GM12878 (cell line): ENCODE measurements around the gene CYP4F8. TPM values are rescaled to one million over a fixed set of nuclear protein-coding genes. Genes with fewer than 3 reads are reported as not detected.

Experiments used
- ATAC-seq: fragments of 200-7000 bp; cut with Tn5 transposase; 3 replicates; pipeline ENCODE4 v1.9.1; 2020; ENCODE audit warnings: mild to moderate bottlenecking, moderate library complexity
- BruUV-seq: library from RNA; stranded (reverse); fragments of 400-500 nt; replicated peaks from 2 replicates; lab custom pipeline; 2021; lab: Mats Ljungman, UMichigan
- CTCF ChIA-PET: fragments of 300-600 bp; sonication (Branson Sonifier 250); formaldehyde crosslinking; extraction: SDS; loops from one replicate; lab custom pipeline; 2021; ENCODE audit warnings: inconsistent platforms; lab: Yijun Ruan, JAX
- POLR2A ChIA-PET: fragments of 350-600 bp; formaldehyde crosslinking; extraction: SDS; loops from one replicate; lab custom pipeline; 2021; ENCODE audit warnings: inconsistent platforms; lab: Charles Lee
- RAD21 ChIA-PET: fragments of 300-600 bp; sonication (Branson Sonifier 250); formaldehyde crosslinking; loops from one replicate; lab custom pipeline; 2023; ENCODE audit warnings: antibody characterized with exemption; ENCODE audit not compliant: unreplicated experiment; lab: Charles Lee
- SMC1A ChIA-PET: fragments of 300-600 bp; sonication (Branson Sonifier 250); formaldehyde crosslinking; loops from one replicate; lab custom pipeline; 2023; ENCODE audit not compliant: unreplicated experiment, uncharacterized antibody; lab: Charles Lee
- DNase-seq: peaks from one replicate; pipeline ENCODE4 v3.0.0-alpha.2; 2011; ENCODE audit warnings: low read depth, low spot score
- FAIRE-seq: peaks from 3 replicates; lab custom pipeline; 2011; peaks lifted over from hg19 to GRCh38; lab: Jason Lieb, UNC
- H2AFZ ChIP-seq: 2 replicates; pipeline ENCODE4 v1.6.0; 2011; ENCODE audit warnings: low read depth, low read length, control low read depth; ENCODE audit not compliant: control insufficient read depth
- H3K27ac ChIP-seq: 2 replicates; pipeline ENCODE4 v1.5.1; 2011; ENCODE audit warnings: control low read depth; ENCODE audit not compliant: control insufficient read depth, insufficient read depth
- H3K27me3 ChIP-seq, 2 experiments: replicated peaks in 1 of 2; 2 replicates each; pipeline versions ENCODE4 v1.6.0 to v1.6.1; 2011; ENCODE audit warnings: low read length in 1 of 2; ENCODE audit not compliant: control insufficient read depth in 2 of 2, insufficient read depth in 2 of 2
- H3K36me3 ChIP-seq, 2 experiments: 2 replicates each; pipeline ENCODE4 v1.5.1; 2011; ENCODE audit warnings: low read length in 1 of 2; ENCODE audit not compliant: control insufficient read depth in 2 of 2, insufficient read depth in 2 of 2
- H3K4me1 ChIP-seq: 2 replicates; pipeline ENCODE4 v1.6.1; 2011; ENCODE audit warnings: mild to moderate bottlenecking, low read length, moderate library complexity, mixed read lengths; ENCODE audit not compliant: control insufficient read depth, insufficient read depth
- H3K4me2 ChIP-seq: 2 replicates; pipeline ENCODE4 v1.6.0; 2011; ENCODE audit warnings: control low read depth; ENCODE audit not compliant: control insufficient read depth, insufficient read depth
- H3K4me3 ChIP-seq: fragments of 200-600 bp; sonication (generic); 2 replicates; pipeline ENCODE4 v1.5.1; 2016
- H3K79me2 ChIP-seq: 2 replicates; pipeline ENCODE4 v1.6.0; 2011; ENCODE audit warnings: low read length; ENCODE audit not compliant: control insufficient read depth, insufficient read depth
- H3K9ac ChIP-seq: 2 replicates; pipeline ENCODE4 v1.8.0; 2011; ENCODE audit warnings: low read length, control low read depth, mixed read lengths; ENCODE audit not compliant: control insufficient read depth, insufficient read depth
- H3K9me3 ChIP-seq: replicated peaks from 3 replicates; pipeline ENCODE4 v1.5.1; 2011; ENCODE audit warnings: mild to moderate bottlenecking, low read length; ENCODE audit not compliant: control insufficient read depth, insufficient read depth
- H4K20me1 ChIP-seq: 2 replicates; pipeline ENCODE4 v1.6.0; 2011; ENCODE audit not compliant: control insufficient read depth, insufficient read depth
- ETV6 ChIP-seq, 2 experiments: fragments of 450-650 bp in 1 of 2; IDR thresholded peaks in 1 of 2; conservative IDR thresholded peaks in 1 of 2; 2 replicates each; pipeline ENCODE4 v1.6.1; 2014; ENCODE audit warnings: antibody characterized with exemption in 1 of 2, borderline replicate concordance in 1 of 2, low read depth in 1 of 2, mild to moderate bottlenecking in 1 of 2, moderate library complexity in 1 of 2
- GATAD2B ChIP-seq: fragments of 450-650 bp; conservative IDR thresholded peaks from 2 replicates; pipeline ENCODE4 v1.6.1; 2017; ENCODE audit warnings: low read depth, mild to moderate bottlenecking, moderate library complexity
- HDAC2 ChIP-seq: fragments of 200-600 bp; sonication (generic); IDR thresholded peaks from 2 replicates; pipeline ENCODE4 v1.6.1; 2017
- MEF2A ChIP-seq: IDR thresholded peaks from 2 replicates; pipeline ENCODE4 v1.6.1; 2011; ENCODE audit warnings: low read depth, mild to moderate bottlenecking, low read length, moderate library complexity; ENCODE audit not compliant: insufficient read depth
- MEF2B ChIP-seq: fragments of 450-650 bp; IDR thresholded peaks from 2 replicates; pipeline ENCODE4 v1.6.1; 2018; ENCODE audit warnings: mild to moderate bottlenecking, moderate library complexity; ENCODE audit not compliant: partially characterized antibody, poor library complexity, severe bottlenecking
- MYB ChIP-seq: fragments of 150-350 bp; IDR thresholded peaks from 2 replicates; pipeline ENCODE4 v1.6.1; 2014; ENCODE audit warnings: mild to moderate bottlenecking, low read depth, low read length, borderline replicate concordance
- MYC ChIP-seq: IDR thresholded peaks from 2 replicates; pipeline ENCODE4 v1.6.1; 2011; ENCODE audit warnings: mild to moderate bottlenecking, low read length, moderate library complexity, inconsistent platforms; ENCODE audit not compliant: insufficient read depth, insufficient replicate concordance, insufficient read length, severe bottlenecking
- NFIC ChIP-seq: IDR thresholded peaks from 2 replicates; pipeline ENCODE4 v1.6.1; 2012; ENCODE audit warnings: low read depth, mild to moderate bottlenecking, inconsistent platforms, low read length, moderate library complexity
- NR2F1 ChIP-seq: fragments of 450-650 bp; conservative IDR thresholded peaks from 2 replicates; pipeline ENCODE4 v1.6.1; 2017; ENCODE audit warnings: mild to moderate bottlenecking
- POLR2AphosphoS5 ChIP-seq: IDR thresholded peaks from 2 replicates; pipeline ENCODE4 v1.6.1; 2011; ENCODE audit warnings: mild to moderate bottlenecking, low read length, inconsistent platforms
- SIX5 ChIP-seq: IDR thresholded peaks from 2 replicates; pipeline ENCODE4 v1.6.1; 2011; ENCODE audit warnings: mild to moderate bottlenecking, low read depth, low read length, moderate library complexity; ENCODE audit not compliant: severe bottlenecking
- TCF3 ChIP-seq: IDR thresholded peaks from 2 replicates; pipeline ENCODE4 v1.6.1; 2012; ENCODE audit warnings: low read depth, mild to moderate bottlenecking, low read length, borderline replicate concordance; ENCODE audit not compliant: insufficient read depth
- USF1 ChIP-seq: IDR thresholded peaks from 2 replicates; pipeline ENCODE4 v1.6.1; 2011; ENCODE audit warnings: borderline replicate concordance, low read depth, mild to moderate bottlenecking, moderate library complexity, mixed read lengths, low read length; ENCODE audit not compliant: insufficient read depth; ENCODE audit errors: extremely low read length
- ZBTB40 ChIP-seq: fragments of 450-650 bp; IDR thresholded peaks from 2 replicates; pipeline ENCODE4 v1.6.1; 2016; ENCODE audit warnings: mild to moderate bottlenecking, moderate library complexity, borderline replicate concordance
- ZNF24 ChIP-seq: fragments of 450-650 bp; IDR thresholded peaks from 2 replicates; pipeline ENCODE4 v1.6.1; 2017; ENCODE audit warnings: antibody characterized with exemption, mild to moderate bottlenecking
- WGBS: methylation state at CpG from one replicate; pipeline ENCODE4 v1.1.6; 2016; ENCODE audit warnings: low lambda C conversion rate; ENCODE audit not compliant: insufficient replicate concordance, insufficient coverage; ENCODE audit errors: missing lambda C conversion rate; 5-methylcytosine and 5-hydroxymethylcytosine counted together
- in situ Hi-C: fragments of 300-500 bp; cut with MboI; formaldehyde crosslinking; loops from 9 replicates; pipeline ENCODE4 v1.14.3; 2018; ENCODE audit warnings: mixed read lengths
- intact Hi-C: fragments of 100-400 bp; cut with micrococcal nuclease; formaldehyde crosslinking; loops from one replicate; pipeline ENCODE4 v1.14.2; 2022; ENCODE audit not compliant: unreplicated experiment
- polyA plus RNA-seq, 11 experiments: library from polyadenylated mRNA; depleted of rRNA in 4 of 11; unstranded in 6 of 11; stranded (reverse) in 5 of 11; fragments of >200 nt; fragmentation: Nextera tagmentation in 4 of 11; fragmentation: Illumina TruSeq in 1 of 11; extraction: Ambion mirVana in 4 of 11; extraction: Trizol in 1 of 11; gene quantifications; 1 replicate in 1 of 11; 2 replicates in 10 of 11; pipeline versions ENCODE4 v1.2.1 to v1.2.3, GENCODE V29; 2011 to 2016; ENCODE audit warnings: inconsistent platforms in 2 of 11, missing spikeins in 2 of 11, low read depth in 1 of 11
- total RNA-seq, 4 experiments: library from RNA; depleted of rRNA in 3 of 4; stranded (reverse); fragments of >200 nt in 3 of 4; fragmentation: Illumina TruSeq in 1 of 4; extraction: Trizol in 1 of 4; gene quantifications; 2 replicates each; pipeline versions ENCODE4 v1.2.1 to v1.2.3, GENCODE V29; 2013 to 2021
- TF ChIP-seq, protein P1 (sequence below): fragments of 450-650 bp; formaldehyde crosslinking; IDR thresholded peaks from 2 replicates; pipeline ENCODE4 v1.4.0; 2020; ENCODE audit warnings: mild to moderate bottlenecking, moderate library complexity

CYP4F8 gene
- total and polyA plus RNA-seq, 10 of the 15 experiments (the other 5 are each of a cell fraction or from before 2014, with no cell fraction given), result not detected

DNA sequence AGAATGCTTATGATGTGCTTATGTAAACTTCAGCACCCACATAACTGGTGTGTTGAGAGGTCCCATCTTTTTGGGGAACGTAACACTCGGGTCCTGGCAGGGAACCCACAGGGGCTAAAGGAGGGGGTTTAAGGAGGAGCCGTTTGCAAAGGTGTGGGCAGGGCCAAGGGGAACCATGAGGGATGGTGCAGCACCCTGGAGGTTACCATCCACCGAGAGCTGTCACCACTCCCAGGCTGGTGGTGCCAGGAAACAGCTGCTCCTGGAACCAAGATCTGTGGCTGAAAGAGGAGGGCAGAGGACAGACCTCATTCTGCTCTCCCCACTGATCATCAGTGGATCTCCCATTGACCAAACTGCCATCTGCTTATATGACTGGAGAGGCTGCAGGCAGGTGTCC is 23.2 kb upstream of the CYP4F8 start:
- Histone ChIP-seq H3K36me3 (no peaks in the 10 kb centered on the region), H3K4me2 (no peak overlapping the region), H3K9ac (no peak overlapping the region), H3K27me3 (no peaks in the 10 kb centered on the region), H3K27ac (no peak overlapping the region), H4K20me1 (no peaks in the 10 kb centered on the region), H3K4me3 (no peak overlapping the region), H3K9me3 (no peaks in the 10 kb centered on the region; the same call in 2 of the 3 replicates), H3K4me1 (no peaks in the 10 kb centered on the region), H2AFZ (no peak overlapping the region), H3K79me2 (no peaks in the 10 kb centered on the region)
- no TSS peak for BruUV-seq
- CTCF ChIA-PET, result no interaction called here
- intact Hi-C loops (no loop called here), in situ Hi-C loops (no loop called here)
- DNase-seq (no peak), FAIRE-seq (no peak), ATAC-seq (no peak)
- POLR2A ChIA-PET, result no interaction called here
- SMC1A ChIA-PET, result no interaction called here
- RAD21 ChIA-PET, result no interaction called here
- 10% methylated on average over 4 of the region's 4 CpGs for WGBS
- TF ChIP-seq NFIC, result no peak
- TF ChIP-seq TCF3, result no peak
- TF ChIP-seq NR2F1, result no peak
- TF ChIP-seq HDAC2, result no peak
- TF ChIP-seq MEF2A, result no peak
- TF ChIP-seq ZNF24, result no peak
- TF ChIP-seq, protein P1, sequence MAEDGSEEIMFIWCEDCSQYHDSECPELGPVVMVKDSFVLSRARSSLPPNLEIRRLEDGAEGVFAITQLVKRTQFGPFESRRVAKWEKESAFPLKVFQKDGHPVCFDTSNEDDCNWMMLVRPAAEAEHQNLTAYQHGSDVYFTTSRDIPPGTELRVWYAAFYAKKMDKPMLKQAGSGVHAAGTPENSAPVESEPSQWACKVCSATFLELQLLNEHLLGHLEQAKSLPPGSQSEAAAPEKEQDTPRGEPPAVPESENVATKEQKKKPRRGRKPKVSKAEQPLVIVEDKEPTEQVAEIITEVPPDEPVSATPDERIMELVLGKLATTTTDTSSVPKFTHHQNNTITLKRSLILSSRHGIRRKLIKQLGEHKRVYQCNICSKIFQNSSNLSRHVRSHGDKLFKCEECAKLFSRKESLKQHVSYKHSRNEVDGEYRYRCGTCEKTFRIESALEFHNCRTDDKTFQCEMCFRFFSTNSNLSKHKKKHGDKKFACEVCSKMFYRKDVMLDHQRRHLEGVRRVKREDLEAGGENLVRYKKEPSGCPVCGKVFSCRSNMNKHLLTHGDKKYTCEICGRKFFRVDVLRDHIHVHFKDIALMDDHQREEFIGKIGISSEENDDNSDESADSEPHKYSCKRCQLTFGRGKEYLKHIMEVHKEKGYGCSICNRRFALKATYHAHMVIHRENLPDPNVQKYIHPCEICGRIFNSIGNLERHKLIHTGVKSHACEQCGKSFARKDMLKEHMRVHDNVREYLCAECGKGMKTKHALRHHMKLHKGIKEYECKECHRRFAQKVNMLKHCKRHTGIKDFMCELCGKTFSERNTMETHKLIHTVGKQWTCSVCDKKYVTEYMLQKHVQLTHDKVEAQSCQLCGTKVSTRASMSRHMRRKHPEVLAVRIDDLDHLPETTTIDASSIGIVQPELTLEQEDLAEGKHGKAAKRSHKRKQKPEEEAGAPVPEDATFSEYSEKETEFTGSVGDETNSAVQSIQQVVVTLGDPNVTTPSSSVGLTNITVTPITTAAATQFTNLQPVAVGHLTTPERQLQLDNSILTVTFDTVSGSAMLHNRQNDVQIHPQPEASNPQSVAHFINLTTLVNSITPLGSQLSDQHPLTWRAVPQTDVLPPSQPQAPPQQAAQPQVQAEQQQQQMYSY (CRISPR knock-in tag), result no peak
- TF ChIP-seq MYB, result no peak
- no peak for TF ChIP-seq MEF2B
- TF ChIP-seq ZBTB40, result no peak
- TF ChIP-seq POLR2AphosphoS5, result no peak
- TF ChIP-seq USF1, result no peak
- no peak for TF ChIP-seq ETV6 (conservative IDR thresholded peaks at IDR 0.05 in 1 of 2, IDR thresholded peaks at IDR 0.05 in 1 of 2; ENCODE audit: borderline replicate concordance in 1 of 2, low read depth in 1 of 2)
- TF ChIP-seq SIX5, result no peak
- no peak for TF ChIP-seq GATAD2B
- no peak for TF ChIP-seq MYC
